SK-N-MC (cell line): Measurements from ENCODE around the gene SLC1A3.

Source experiments
- EZH2 ChIP-seq: fragments of 200-600 bp; sonication (generic); IDR thresholded peaks from one replicate; pipeline ENCODE4 v1.6.1; 2017; ENCODE audit warnings: antibody characterized with exemption
- POLR2AphosphoS5 ChIP-seq: IDR thresholded peaks from 2 replicates; pipeline ENCODE4 v1.6.1; 2012; ENCODE audit warnings: mild to moderate bottlenecking, low read depth, low read length, borderline replicate concordance

GRCh38 chr5:36691226-36691625 lies 84.8 kb downstream of the SLC1A3 start:
- TF ChIP-seq EZH2, result no peak
- TF ChIP-seq POLR2AphosphoS5, result no peak
